ENCODE measurements around the gene CDCP1.
"Not testable (repeated sequence)": the region's sequence is repeated elsewhere in the genome, so short reads cannot be mapped to it uniquely, and the experiment has no call there.

CDCP1 gene

GRCh38 chr3:45080824-45081223 is 65.4 kb downstream of the CDCP1 start:
- DNase-seq: no peak

DNA sequence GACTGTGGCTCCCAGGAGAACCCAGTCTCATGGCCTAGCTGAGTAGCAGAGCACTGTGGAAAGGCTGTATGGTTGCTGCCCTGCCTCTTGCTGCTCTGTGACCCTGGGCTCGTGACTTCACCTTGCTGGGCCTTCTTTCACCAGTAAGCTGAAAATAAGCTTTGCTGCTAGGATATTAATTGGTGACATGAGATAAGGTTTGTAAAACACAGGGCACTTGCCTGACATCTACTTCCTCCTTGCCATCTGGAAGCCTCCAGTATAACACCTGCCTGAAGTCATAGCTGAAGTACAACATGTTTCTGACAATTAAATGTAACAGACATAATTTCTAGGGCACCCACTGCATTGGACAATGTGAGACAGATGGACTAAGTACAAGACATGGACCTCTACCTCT is 66.5 kb downstream of the CDCP1 start:
- DNase-seq: no peak

GRCh38 chr3:45078910-45079522 is 67.2 kb downstream of the CDCP1 start:
- no peak for DNase-seq

DNA sequence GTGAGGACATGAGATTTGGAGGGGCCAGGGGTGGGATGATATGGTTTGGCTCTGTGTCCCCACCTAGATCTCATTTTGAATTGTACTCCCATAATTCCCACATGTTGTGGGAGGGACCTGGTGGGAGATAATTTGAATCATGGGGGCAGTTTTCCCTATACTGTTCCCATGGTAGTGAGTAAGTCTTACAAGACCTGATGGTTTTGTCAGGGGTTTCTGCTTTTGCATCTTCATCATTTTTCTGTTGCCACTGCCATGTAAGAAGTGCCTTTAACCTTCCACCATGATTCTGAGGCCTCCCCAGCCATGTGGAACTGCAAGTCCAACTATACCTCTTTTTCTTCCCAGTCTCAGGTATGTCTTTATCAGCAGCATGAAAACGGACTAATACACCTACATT is 67.9 kb downstream of the CDCP1 start:
- not testable (repeated sequence) for DNase-seq

- DNase-seq: no peak
Measured at GRCh38 chr3:45075821-45076625, 70.2 kb downstream of the CDCP1 start.

DNA sequence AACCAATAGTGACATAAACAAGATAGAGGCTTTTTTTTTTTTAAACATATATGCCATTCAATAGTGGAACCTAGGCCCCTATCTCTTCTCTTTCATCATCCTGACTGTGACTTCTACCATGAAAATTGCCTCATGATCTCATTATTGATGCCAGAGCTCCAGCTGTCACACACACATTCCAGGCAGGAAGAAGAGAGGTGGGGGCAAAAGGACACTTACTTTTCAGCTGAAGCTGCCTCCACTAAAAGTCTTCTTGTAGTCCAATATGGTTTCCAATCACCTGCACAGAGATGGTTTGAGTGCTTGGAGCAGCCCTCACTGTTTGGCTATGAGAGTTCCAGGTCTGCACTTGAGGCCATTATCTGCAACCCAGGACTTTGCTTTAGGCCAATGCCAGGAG is 75.1 kb downstream of the CDCP1 start:
- no peak for DNase-seq

DNA sequence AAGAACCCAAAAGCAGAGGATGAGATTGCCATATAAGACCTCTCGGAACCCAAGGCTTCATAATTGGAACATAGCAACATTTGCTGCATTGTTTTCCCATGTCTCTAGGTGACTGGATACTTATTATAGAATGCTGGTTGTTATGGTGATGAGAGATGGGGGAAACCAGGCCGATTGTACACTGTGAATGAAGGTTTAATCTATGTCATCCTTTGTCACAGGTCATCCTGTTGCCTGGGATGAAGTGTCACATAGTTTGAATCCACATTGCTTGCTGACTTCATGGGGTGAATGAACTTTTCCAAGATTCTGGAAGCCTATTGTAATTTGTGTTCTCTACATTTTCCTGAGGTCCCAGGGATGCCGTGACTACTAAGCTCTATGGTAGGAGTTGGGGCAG is 78.2 kb downstream of the CDCP1 start:
- DNase-seq: no peak

DNA sequence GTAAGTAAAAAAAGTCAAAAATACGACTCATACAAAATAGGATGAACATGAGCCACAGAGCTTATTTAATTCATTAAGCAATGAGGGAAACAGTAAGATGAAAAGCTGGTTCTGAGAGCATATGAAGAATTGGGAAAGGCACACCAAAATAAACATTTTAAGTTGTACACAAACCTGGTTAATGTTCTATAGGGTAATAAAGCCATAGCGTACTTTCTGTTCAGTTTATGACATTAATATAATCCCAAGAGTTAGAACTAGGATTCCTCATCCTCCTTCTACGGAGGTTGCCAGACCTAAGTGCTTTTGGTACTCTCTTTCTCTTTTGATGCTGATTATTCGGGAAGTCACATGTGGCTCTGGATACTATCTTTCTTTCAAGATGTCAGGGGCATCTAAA is 78.7 kb downstream of the CDCP1 start:
- DNase-seq: no peak

DNA sequence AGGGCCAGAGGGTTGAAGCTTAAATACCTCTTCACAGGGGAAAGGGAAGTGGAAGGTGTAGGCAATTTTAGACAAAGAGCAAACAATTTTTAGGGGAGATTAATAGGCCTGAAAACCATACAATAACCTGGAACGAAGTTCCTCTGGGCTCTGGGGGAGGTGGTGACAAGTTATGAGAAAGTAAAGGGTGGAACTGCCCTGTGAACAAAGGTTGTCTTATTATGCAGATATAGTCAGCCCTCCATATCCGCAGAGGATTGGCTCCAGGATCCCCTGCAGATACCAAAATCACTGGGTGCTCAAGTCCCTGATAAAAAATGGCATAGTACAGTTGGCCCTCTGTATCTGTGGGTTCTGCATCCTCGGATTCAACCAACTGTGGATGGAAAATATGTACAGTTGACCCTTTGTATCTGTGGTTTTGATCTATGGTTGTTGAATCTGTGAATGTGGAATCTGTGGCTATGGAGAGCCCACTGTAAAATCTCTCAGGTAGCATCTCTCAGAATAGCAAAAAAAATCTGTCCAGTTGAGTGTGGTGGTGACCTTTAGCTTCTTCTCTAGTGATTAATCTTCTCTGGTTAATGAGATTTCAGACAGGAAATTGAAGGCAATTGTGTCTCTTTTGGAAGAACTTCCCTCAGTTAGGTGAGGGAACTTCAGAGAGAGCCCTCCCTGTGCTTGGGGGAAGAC is 79.9 kb downstream of the CDCP1 start:
- DNase-seq: no peak

- no peak for DNase-seq
Measured at GRCh38 chr3:45065373-45065720, 80.8 kb downstream of the CDCP1 start.

DNA sequence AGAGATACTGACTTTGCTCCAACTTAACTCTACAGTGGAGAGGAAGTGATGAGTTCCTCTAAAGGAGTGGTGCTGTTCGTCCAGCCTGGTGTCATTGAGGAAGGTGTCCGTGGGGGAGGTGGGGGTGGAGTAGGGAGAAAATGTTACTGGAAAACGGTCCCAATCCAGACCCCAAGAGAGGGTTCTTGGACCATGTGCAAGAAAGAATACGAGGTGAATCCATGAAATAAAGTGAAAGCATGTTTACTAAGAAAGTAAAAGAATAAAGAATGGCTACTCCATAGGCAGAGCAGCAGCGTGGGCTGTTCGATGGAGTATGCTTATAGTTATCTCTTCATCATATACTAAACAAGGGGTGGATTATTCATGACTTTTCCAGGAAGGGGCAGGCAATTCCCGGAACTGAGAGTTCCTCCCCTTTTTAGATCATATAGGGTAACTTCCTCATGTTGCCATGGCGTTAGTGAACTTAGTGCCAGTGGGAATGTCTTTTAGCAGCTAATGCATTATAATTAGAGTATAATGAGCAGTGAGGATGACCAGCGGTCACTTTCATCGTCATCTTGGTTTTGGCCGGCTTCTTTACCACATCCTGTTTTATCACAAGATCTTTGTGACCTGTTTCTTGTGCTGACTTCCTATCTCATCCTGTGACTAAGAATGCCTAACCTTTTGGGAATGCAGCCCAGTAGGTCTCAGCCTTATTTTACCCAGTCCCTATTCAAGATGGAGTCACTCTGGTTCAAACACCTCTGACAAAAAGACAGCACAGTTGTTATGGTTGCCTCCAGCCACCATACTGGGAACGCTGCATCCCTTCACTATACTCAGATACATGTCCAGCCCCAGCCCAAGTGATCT is 81.4 kb downstream of the CDCP1 start:
- no peak for DNase-seq

DNA sequence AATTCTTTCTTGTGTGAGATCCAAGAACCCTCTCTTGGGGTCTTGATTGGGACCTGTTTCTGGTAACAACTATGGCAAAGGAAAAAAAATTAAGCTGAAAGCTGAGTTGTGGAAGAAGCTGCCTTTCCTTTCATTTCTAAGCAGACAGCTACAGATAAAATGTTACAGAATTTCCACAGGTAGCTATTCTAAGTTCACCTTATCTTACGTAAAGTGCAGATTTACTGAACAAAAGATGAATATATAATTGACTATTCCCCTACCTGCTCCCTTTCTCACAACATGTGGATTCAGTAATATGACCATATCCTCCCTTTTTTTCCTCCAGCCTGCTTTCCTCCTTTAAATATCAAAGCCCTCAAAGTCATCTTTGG is 83.5 kb downstream of the CDCP1 start:
- no peak for DNase-seq

DNA sequence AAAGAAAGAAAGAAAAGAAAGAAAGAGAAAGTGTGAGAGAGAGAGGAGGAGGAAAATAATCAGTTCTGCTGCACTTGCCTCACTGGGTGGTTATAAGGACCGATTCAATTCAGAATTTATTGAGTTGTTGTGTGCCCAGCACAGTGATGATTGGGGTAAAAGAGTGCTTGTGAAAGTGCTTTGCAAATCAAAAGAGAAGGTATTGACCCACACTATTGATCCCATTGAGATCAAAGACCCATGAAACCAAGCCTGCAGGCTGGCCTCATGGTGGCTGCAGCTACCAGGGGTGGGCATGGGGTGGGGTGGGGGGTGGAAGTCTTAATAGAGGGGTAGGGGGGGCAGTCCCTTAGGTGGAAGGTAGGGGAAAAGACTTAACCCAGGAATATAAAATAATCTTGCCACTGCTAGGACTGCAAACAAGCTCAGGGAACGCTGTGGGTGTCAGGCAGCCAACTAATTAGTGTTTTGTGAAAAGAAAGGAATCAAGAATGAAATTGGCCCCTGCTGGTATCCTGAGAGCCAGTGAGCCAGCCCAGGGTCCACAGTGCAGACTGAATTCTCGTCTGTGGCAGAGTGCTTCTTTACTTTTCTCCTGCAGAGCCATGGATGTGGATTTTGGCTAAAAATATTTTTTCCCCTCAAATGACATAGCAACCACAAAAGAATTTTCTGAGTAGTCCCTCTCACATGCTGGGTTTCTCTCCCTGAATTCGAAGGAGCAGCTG is 85.8 kb downstream of the CDCP1 start:
- DNase-seq: no peak

GRCh38 chr3:45059132-45059531 is 87.0 kb downstream of the CDCP1 start:
- DNase-seq: no peak

DNA sequence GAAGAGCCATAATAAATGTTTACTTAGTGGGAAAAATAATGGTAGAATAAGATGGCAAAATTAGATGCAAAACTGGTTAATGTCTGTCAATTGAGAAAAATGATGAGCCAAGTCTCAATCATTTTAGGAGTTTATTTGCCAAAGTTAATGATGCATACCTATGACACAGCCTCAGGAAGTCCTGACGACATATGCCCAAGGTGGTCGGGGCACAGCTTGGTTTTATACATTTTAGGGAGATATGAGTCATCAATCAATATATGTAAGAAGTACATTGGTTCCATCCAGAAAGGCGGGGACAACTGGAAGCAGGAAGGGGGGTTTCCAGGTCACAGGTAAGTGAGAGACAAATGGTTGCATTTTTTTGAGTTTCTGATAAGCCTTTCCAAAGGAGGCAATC is 88.6 kb downstream of the CDCP1 start:
- no peak for DNase-seq

DNA sequence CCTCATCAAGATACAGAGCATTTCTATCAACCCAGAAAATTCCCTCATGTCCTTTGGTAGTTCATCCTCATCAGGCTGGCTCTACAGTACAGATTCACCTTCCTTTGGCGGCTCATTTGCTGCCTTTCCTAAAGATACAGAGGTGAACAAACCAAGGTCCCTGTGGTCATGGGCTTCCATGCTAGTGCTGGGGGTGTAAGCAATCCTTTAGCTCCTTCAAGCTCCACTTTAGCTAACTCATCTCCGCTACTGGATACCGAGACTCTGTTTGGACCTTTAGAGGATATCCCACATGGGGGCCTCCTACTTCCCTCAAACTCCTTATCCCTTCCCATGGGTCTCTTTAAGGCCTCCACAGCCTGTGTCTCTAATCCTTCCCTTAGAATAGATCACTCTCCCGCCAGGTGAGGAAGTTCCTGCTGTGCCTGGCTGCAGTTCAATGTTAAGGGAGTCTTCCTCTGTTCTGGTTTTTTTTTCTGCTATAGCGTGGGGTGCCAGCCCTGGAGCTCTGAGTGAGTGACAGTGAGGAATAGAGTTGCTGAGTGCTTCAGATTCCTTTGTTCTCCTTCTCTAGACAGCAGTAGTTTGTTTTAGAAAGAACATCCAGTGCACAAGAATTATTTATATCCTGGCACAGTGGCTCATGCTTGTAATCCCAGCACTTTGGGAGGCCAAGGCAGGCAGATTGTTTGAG is 89.4 kb downstream of the CDCP1 start:
- DNase-seq: no peak

GRCh38 chr3:45055411-45056143 is 90.6 kb downstream of the CDCP1 start:
- DNase-seq: no peak

- no peak for DNase-seq
Measured at GRCh38 chr3:45055032-45055410, 91.2 kb downstream of the CDCP1 start.

- DNase-seq: no peak
Measured at GRCh38 chr3:45054196-45054857, 91.9 kb downstream of the CDCP1 start.

GRCh38 chr3:45053805-45054195 is 92.4 kb downstream of the CDCP1 start:
- not testable (repeated sequence) for DNase-seq

GRCh38 chr3:45051685-45052084 is 94.5 kb downstream of the CDCP1 start:
- no peak for DNase-seq
